Neuron (in vitro differentiated cells): ENCODE results near the gene TLE5.

ENCODE experiments used
- H2AFZ ChIP-seq: one replicate; pipeline ENCODE4 v1.6.1; 2013; ENCODE audit warnings: low read depth, mild to moderate bottlenecking, inconsistent platforms, low read length, moderate library complexity
- H3K27me3 ChIP-seq: one replicate; pipeline ENCODE4 v1.6.1; 2013; ENCODE audit warnings: low read length; ENCODE audit not compliant: insufficient read depth
- H3K36me3 ChIP-seq: one replicate; pipeline ENCODE4 v1.6.1; 2013; ENCODE audit warnings: low read length; ENCODE audit not compliant: insufficient read depth
- H3K4me1 ChIP-seq: one replicate; pipeline ENCODE4 v1.6.1; 2013; ENCODE audit warnings: low read length; ENCODE audit not compliant: insufficient read depth
- H3K4me3 ChIP-seq: 2 replicates; pipeline ENCODE4 v1.5.1; 2013; ENCODE audit warnings: mild to moderate bottlenecking, low read length, moderate library complexity
- H3K9me3 ChIP-seq: one replicate; pipeline ENCODE4 v1.6.1; 2013; ENCODE audit warnings: low read length

TLE5 gene

DNA sequence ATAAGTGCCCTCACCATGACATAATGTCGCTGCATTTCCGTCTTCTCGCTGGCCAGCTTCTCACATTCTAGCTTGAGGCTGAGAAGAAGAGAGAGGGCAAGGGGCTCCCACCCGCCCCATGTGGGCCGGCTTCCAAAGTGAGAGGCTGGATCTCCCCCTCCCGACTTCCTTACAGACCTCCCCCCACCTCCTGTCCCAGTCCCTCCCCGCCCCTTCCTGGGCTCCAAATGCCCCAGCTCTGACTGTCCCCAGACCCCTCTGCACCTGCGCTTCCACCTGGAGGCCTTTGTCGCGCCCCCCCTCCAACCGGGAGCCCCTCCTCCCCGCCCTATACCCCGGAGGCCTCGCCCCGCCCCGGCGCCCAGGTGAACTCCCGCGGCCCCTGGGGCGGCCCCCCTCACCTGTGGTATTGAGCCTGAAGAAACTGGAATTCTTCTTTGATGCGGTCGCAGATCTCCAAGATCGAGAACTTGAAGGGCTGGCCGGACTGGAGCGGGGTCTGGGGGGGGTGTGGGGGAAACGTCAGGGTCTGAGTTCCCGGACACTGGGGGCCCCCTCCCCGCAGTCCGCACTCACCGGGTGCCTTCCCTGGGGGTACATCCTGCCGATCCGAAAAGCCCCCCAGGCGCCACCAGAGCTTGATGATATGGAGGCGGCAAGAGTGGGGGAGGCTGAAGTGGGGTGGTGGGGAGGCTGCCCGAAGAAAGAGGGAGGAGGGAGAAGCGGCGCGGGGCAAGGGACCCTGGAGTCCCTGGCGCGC is 33.8 kb downstream of the TLE5 start:
- Histone ChIP-seq H3K4me1 (peaks cover 4% of the 10 kb centered on the region), H3K4me3 (no peak overlapping the region), H3K36me3 (no peaks in the 10 kb centered on the region), H3K27me3 (peaks cover 80% of the 10 kb centered on the region), H2AFZ (no peak overlapping the region), H3K9me3 (peaks cover 7% of the 10 kb centered on the region)

DNA sequence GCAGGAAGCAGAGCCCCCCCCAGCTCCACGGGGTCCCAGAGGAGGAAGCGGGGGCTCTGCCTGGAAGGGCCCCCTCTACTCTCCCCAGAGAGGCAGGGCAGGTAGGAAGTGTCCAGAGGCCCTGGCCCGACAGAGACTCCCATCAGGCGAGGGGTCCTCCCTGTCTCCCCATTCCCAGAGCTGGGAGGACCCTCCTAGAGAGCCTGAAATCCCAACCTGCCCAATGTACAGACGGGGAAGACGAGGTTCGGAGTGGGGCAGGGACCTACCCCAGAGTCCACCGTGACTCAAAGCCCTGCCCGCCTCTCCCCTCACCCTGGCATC is 34.4 kb downstream of the TLE5 start:
- peaks cover 83% of the 10 kb centered on the region for H3K27me3 ChIP-seq
- no peak overlapping the region for H3K4me3 ChIP-seq
- H2AFZ ChIP-seq, result no peak overlapping the region
- H3K9me3 ChIP-seq, result peaks cover 7% of the 10 kb centered on the region
- peaks cover 4% of the 10 kb centered on the region for H3K4me1 ChIP-seq
- no peaks in the 10 kb centered on the region for H3K36me3 ChIP-seq

- no peaks in the 10 kb centered on the region for H3K36me3 ChIP-seq
- H3K4me3 ChIP-seq, result no peak overlapping the region
- peaks cover 7% of the 10 kb centered on the region for H3K9me3 ChIP-seq
Measured at GRCh38 chr19:3027292-3027691, 35.0 kb downstream of the TLE5 start.

GRCh38 chr19:3026768-3027167 is 35.5 kb downstream of the TLE5 start:
- H3K9me3 ChIP-seq, result peaks cover 7% of the 10 kb centered on the region
- no peak overlapping the region for H3K4me3 ChIP-seq
- no peak overlapping the region for H2AFZ ChIP-seq
- H3K36me3 ChIP-seq, result no peaks in the 10 kb centered on the region
- peaks cover 78% of the 10 kb centered on the region for H3K27me3 ChIP-seq
- peaks cover 4% of the 10 kb centered on the region for H3K4me1 ChIP-seq

More at GRCh38 chr19:3027292-3027691, 35.0 kb downstream of the TLE5 start:
- peaks cover 82% of the 10 kb centered on the region for H3K27me3 ChIP-seq
- peaks cover 4% of the 10 kb centered on the region for H3K4me1 ChIP-seq
- no peak overlapping the region for H2AFZ ChIP-seq

GRCh38 chr19:3025549-3025886 is 36.8 kb downstream of the TLE5 start:
- peaks cover 5% of the 10 kb centered on the region for H3K9me3 ChIP-seq

DNA sequence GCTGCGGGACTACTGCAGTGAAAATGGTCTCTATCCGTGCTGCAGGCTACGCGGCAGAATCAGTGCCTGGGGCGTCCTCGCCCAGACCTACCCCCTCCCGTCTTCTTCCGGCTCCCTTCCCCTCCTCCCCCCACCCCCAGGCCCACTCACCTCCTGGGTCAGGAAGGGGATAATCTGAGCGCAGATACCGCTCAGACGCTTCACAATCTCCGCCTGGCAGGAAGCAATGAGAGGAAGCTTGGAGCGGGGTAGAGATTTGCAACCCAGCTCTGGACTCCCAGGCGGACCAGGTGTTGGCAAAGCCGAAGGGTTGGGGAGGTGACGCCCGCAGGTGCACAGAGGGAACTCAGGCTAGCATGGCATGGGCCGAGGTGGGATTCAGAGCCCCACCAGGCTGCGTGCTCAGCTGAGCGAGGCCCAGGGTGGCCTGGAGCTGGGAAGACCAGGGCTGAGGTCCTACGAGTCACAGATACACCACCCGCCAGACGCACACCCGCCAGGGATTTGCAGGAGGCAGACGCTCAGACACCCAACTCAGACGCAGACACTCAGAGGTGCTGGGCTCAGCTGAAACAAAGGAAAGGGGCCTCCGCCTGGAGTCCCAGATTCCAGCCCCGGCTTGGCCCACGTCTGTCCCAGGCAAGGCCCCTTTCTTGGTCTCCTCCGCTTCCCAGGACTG is 37.3 kb downstream of the TLE5 start:
- Histone ChIP-seq H2AFZ (no peak overlapping the region), H3K27me3 (peaks cover 63% of the 10 kb centered on the region), H3K4me3 (no peak overlapping the region), H3K36me3 (no peaks in the 10 kb centered on the region), H3K9me3 (peaks cover 5% of the 10 kb centered on the region), H3K4me1 (peaks cover 4% of the 10 kb centered on the region)

More at GRCh38 chr19:3025549-3025886, 36.8 kb downstream of the TLE5 start:
- Histone ChIP-seq H2AFZ (no peak overlapping the region), H3K36me3 (no peaks in the 10 kb centered on the region), H3K4me3 (no peak overlapping the region), H3K27me3 (peaks cover 68% of the 10 kb centered on the region), H3K4me1 (peaks cover 4% of the 10 kb centered on the region)

GRCh38 chr19:3024509-3024869 is 37.8 kb downstream of the TLE5 start:
- Histone ChIP-seq H3K27me3 (peaks cover 57% of the 10 kb centered on the region), H3K4me3 (no peak overlapping the region), H3K4me1 (peaks cover 4% of the 10 kb centered on the region)

DNA sequence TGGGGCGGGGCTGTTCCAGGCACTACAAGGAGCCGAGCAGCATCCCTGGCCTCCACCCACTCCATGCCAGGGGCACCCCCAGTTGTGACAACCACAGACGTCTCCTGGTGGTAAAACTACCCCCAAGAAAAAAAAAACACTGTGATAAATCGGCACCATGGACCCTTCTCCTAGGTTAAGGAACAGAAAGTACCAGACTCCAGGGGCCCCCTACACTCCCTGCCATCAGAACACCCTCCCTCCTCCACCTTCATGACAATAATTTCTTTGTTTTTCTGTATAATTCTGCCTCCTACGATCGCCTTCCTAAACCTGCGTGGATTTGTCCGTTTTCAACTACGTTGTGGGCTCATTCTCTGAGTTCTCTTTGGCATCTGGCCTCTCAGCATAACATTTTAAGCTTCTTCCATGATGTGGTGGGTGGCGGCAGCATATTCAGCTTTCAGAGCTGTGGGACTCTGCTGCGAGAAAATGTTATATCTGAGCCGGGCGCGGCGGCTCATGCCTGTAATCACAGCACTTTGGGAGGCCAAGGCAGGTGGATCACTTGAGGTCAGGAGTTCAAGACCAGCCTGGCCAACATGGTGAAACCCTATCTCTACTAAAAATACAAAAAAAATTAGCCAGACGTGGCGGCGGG is 41.9 kb downstream of the TLE5 start:
- Histone ChIP-seq H3K9me3 (no peaks in the 10 kb centered on the region), H2AFZ (no peak overlapping the region), H3K4me3 (no peak overlapping the region), H3K36me3 (no peaks in the 10 kb centered on the region), H3K27me3 (peaks cover 28% of the 10 kb centered on the region), H3K4me1 (no peaks in the 10 kb centered on the region)

More at GRCh38 chr19:3024509-3024869, 37.8 kb downstream of the TLE5 start:
- H2AFZ ChIP-seq, result no peak overlapping the region
- peaks cover 5% of the 10 kb centered on the region for H3K9me3 ChIP-seq
- no peaks in the 10 kb centered on the region for H3K36me3 ChIP-seq

- no peaks in the 10 kb centered on the region for H3K9me3 ChIP-seq
- H3K4me1 ChIP-seq, result no peaks in the 10 kb centered on the region
- peaks cover 17% of the 10 kb centered on the region for H3K27me3 ChIP-seq
- no peak overlapping the region for H2AFZ ChIP-seq
- no peaks in the 10 kb centered on the region for H3K36me3 ChIP-seq
- H3K4me3 ChIP-seq, result no peak overlapping the region
Measured at GRCh38 chr19:3019211-3019854, 43.0 kb downstream of the TLE5 start.

DNA sequence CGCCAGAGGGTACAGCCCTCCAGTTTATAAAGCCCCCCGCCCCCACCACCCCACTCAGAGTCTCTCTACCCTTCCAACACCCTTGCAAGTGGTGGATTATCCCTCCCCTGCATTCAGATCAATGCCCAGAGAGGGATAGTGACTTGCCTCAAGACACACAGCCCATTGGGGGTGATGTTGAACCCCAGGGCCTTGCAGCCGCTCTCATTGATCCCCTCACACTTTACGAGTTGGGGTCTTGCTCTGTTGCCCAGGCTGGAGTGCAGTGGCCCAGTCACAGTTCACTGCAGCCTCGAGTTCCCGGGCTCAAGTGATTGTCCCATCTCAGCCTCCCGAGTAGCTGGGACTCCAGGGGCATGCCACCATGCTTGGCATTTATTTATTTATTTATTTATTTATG is 44.4 kb downstream of the TLE5 start:
- no peak overlapping the region for H2AFZ ChIP-seq
- no peak overlapping the region for H3K4me3 ChIP-seq
- no peaks in the 10 kb centered on the region for H3K36me3 ChIP-seq
- H3K4me1 ChIP-seq, result peaks cover 1% of the 10 kb centered on the region
- H3K9me3 ChIP-seq, result no peaks in the 10 kb centered on the region
- peaks cover 7% of the 10 kb centered on the region for H3K27me3 ChIP-seq

DNA sequence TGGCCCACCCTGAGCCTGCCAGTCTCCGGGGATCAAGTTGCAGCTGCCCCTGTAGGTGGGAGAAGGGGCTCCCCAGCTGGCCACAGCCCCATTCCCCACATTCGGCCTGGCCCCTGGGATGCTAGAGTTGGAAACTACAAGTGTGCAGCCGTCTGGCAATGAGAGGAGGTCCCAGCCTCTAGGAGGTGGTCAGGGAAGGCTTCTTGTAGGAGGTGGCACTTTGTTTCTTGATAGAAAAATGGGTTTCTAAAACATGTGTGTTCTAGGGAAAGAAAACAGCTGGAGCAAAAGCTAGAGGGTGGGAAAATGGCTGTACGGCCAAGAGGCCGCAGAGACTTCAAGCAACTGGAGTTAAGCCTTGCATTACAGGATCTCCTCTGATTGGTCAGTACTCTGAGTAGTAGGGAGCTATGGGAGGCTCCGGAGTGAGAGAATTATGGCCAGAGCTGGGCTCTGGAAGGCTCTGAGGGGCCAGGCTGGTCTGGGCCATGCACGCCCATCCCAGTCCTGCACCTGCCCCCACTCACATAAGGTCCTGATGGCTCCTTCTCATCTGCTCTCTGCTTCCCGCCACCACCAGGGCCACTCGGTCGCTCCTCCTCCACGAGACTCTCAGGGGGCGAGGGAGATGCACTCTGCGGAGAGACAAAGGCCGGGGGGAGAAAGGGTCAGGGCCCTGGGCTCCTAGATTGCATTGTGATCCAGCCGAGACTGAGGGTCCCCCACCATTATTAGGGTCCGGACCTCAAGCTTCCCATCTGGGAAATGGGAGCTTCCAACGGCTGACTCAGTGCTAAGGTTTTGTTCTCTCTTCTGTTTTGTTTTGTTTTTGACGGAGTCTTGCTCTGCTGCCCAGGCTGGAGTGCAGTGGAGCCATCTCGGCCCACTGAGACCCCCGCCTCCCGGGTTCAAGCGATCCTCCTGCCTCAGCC is 46.9 kb downstream of the TLE5 start:
- Histone ChIP-seq H3K4me1 (peaks cover 6% of the 10 kb centered on the region), H3K36me3 (no peaks in the 10 kb centered on the region), H3K4me3 (no peak overlapping the region), H3K27me3 (peaks cover 16% of the 10 kb centered on the region), H3K9me3 (no peaks in the 10 kb centered on the region), H2AFZ (no peak overlapping the region)

- Histone ChIP-seq H3K4me3 (no peak overlapping the region), H3K27me3 (peaks cover 24% of the 10 kb centered on the region), H3K4me1 (peaks cover 6% of the 10 kb centered on the region), H3K9me3 (no peaks in the 10 kb centered on the region), H2AFZ (no peak overlapping the region), H3K36me3 (no peaks in the 10 kb centered on the region)
Measured at GRCh38 chr19:3014135-3014534, 48.2 kb downstream of the TLE5 start.
